ENCODE measurements around the gene KLHL29. TPM values are rescaled to one million over a fixed set of nuclear protein-coding genes. Genes with fewer than 3 reads are reported as not detected.

Gene KLHL29
- total and polyA plus RNA-seq, 2 donors (not counting 3 experiments of a cell fraction or from before 2014, with no cell fraction given), result 4.6 to 12.7 TPM

DNA sequence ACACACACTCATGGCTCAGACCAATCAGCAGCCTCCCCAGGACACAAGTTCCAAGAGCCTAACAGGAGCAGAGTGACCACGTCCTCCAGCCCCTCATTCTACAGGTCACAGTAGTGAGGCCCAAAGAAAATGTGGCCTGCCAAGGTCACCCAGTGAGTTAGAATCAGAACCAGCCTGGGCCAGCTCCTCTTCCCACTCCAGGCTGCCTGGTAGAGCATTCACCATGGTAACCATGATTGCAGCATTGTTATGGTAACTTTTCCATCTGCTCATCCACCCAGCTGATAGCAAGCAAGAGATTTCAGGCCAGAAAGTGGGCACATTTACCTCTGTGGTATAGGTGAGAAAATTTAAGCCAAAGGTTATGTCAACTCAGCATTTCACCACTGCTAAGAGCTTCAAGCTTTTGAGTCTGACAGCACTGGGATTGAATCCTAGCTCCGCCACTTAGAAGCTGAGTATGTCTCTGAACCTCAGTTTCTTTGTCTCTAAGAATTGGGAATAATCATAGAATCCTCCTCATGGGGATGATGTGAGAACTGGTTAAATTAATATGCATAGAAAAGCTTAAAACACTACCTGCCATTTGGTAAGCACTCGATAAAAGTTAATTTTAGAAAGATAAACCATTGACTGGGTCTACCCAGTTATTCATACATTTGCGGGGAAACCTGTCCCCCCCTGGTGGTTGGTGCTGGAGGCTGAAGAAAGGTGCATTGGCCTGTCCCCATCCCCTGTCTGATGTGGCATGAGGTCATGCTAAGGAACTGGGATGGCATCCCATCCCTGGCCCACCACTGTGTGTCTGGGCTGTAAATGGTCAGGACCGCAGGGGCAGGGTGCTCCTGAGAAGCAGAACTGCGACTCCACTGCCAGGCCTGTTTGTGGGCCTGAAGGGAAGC, 181.5 kb downstream of the KLHL29 start:
- intact Hi-C loops (cut with micrococcal nuclease) (loop anchor here (1.0 kb wide), 1 partner anchor 253 kb away; no protein-coding TSS in a partner anchor), dilution Hi-C loops (cut with MboI; ENCODE audit: extremely low pct_ligation_motif_present, low sequenced_read_pairs) (no loop called here)
- H3K36me3 ChIP-seq (ENCODE audit: control insufficient read depth in 2 of 2, extremely low read depth in 1 of 2, insufficient read depth in 2 of 2, low read length in 2 of 2), result no peaks in the 10 kb centered on the region
- H4K20me1 ChIP-seq (replicated peaks; ENCODE audit: control insufficient read depth, extremely low read depth, insufficient read depth, low read length), result no peaks in the 10 kb centered on the region
- H3K9ac ChIP-seq (replicated peaks; ENCODE audit: extremely low read depth, insufficient read depth, low read length), result no peak overlapping the region
- H3K4me3 ChIP-seq (replicated peaks in 1 of 3; ENCODE audit: insufficient read depth in 1 of 3, low read depth in 1 of 3, low read length in 3 of 3), result no peak overlapping the region
- H3K4me2 ChIP-seq (ENCODE audit: insufficient read depth, low read length), result no peak overlapping the region
- DNase-seq (ENCODE audit: low read depth, low spot score) (peak; percentile 30), FAIRE-seq (no peak)
- TF ChIP-seq POLR2AphosphoS5 (IDR thresholded peaks at IDR 0.05; ENCODE audit: insufficient read depth, low read depth, low read length) (no peak), EZH2 (IDR thresholded peaks at IDR 0.05; ENCODE audit: borderline replicate concordance, low read depth, low read length, severe bottlenecking) (no peak), CTCF (IDR thresholded peaks at IDR 0.05; ENCODE audit: extremely low read depth in 1 of 2, insufficient read depth in 1 of 2, low read depth in 1 of 2, low read length in 2 of 2) (peak; percentile 51 to 55), FOS (IDR thresholded peaks at IDR 0.05; ENCODE audit: borderline replicate concordance, insufficient read depth, low read length) (no peak)
- TF ChIP-seq, protein P1, sequence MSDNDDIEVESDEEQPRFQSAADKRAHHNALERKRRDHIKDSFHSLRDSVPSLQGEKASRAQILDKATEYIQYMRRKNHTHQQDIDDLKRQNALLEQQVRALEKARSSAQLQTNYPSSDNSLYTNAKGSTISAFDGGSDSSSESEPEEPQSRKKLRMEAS (IDR thresholded peaks at IDR 0.05; ENCODE audit: insufficient read depth, insufficient read length), result no peak
- H3K27me3 ChIP-seq (ENCODE audit: control insufficient read depth in 2 of 2, insufficient read depth in 2 of 2, low read length in 2 of 2), result no peaks in the 10 kb centered on the region
- no peak overlapping the region for H3K27ac ChIP-seq (ENCODE audit: insufficient read depth, low read depth, low read length)
- no TSS peak for BruUV-seq (replicated peaks)
- ChIA-PET POLR2A (no interaction called here), CTCF (interaction anchor here (0.7 to 1.9 kb wide), 6 partner anchors 13 to 253 kb away, joined by 3 to 18 read pairs (median 4); no protein-coding TSS in a partner anchor)
- H3K9me1 ChIP-seq (replicated peaks; ENCODE audit: control insufficient read depth, extremely low read depth, insufficient read depth, low read length), result no peaks in the 10 kb centered on the region
- H3K79me2 ChIP-seq (ENCODE audit: control insufficient read depth, insufficient read depth, low read length), result no peaks in the 10 kb centered on the region
- no peak overlapping the region for H2AFZ ChIP-seq (ENCODE audit: low read depth, low read length)
- H3K9me3 ChIP-seq (replicated peaks; ENCODE audit: control insufficient read depth, insufficient read depth, low read length), result no peaks in the 10 kb centered on the region
- H3K4me1 ChIP-seq (ENCODE audit: control insufficient read depth, extremely low read depth, insufficient read depth, low read length), result no peaks in the 10 kb centered on the region

All from endothelial cell of umbilical vein (primary cell).